Left forelimb (tissue), 1 donor: ENCODE data around the gene ATRIP.
"Not testable (repeated sequence)": the region's sequence is repeated elsewhere in the genome, so short reads cannot be mapped to it uniquely, and the experiment has no call there.

Source experiments
- DNase-seq: peaks from one replicate; pipeline ENCODE4 v3.0.0-alpha.2; 2018; ENCODE audit warnings: low spot score

ATRIP gene

DNA sequence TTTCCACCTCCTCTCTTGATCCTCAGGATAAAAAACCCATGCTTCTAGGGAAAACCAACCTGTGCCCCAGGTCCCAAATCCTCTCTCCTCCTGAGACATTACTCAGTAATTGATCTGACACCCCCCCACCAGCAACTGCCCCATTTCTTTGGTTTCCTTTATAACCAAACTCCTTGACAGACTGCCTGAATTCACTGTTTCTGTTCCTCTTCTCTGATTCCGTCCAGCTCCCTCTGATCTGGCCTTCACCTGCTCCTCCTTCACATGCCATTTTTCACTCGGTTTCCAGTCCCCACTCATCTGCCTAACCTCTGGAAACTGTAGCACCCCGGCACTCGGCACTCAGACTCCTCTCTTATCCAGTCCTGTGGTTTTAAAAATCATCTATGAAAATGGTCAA lies 8.7 kb upstream of the ATRIP start:
- DNase-seq: no peak

DNA sequence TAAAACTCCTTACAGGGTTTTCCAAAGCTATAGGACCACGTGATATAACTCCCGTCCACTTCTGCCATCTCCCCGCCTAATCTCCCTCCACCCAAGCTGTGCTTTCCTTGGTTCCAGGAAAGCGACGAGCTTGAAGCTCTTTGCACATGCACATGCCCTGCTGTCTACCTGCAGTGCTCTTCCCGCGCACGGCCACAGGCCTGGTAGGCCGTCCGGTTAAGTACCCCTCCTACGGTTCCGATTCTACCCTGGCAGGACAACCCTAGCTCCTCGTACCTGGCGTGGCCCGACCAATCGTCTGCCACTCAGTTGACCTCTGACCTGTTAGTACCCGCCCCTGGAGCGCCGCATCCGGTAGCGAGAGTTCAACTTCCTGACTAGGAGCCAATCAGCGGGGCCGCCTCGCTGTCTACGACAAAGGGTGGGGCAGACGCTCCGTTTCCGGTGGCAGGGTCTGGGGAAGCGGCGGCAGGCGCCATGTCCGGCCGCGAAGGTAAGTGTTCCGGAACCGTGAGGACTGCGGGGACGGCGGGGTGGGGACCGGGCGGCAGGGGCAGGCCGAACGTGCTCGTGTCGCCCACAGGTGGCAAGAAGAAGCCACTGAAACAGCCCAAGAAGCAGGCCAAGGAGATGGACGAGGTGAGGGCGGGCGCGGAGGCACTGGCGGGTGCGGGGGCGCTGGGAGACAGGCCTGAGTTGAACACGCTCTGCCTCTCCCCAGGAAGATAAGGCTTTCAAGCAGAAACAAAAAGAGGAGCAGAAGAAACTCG lies 6.5 kb upstream of the ATRIP start, which contains the start of the genes CCDC51 and TMA7:
Gene CCDC51 (minus strand): TSS at position 300 of the 770 bp plus-strand sequence. CDS start 4,991 bp downstream, outside the sequence.
Gene TMA7 (plus strand): TSS at position 438 of the 770 bp plus-strand sequence. CDS start 40 bp downstream, at position 478.
- DNase-seq: peak; percentile 98

DNA sequence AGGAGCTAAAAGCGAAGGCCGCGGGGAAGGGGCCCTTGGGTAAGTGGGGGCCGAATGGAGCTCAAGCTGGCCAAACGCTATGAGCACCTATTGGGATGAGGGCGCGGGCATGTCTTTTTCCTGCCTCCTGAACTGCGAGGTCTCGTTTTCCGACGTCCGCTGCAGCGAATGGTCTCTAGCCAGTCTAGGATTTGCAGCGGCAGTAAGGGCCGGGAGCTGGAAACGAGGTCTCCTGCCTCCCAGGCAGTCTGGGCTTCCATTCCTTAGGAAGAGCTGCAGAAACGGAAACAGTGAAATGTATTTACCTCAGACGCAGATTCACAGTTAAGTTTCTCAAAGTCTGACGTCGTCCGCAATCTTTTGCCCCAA lies 6.0 kb upstream of the ATRIP start:
- no peak for DNase-seq

DNA sequence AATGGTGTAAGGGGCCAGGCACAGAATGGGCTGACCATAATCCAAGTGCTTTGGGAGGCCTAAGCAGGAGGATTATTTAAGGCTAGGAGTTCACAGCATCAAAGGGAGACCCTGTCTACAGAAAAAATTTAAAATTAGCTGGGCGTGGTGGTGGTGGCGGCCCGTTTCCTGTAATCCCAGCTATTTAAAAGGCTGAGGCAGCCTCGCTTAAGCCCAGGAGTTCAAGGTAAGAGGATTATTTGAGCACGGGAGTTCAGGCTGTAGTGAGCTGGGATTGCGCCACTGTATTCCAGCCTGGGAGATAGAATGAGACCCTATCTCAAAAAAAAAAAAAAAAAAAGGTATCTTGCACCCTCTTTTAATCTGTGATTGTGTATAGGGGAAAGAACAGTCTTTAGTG lies 4.6 kb upstream of the ATRIP start:
- no peak for DNase-seq

- no peak for DNase-seq
Observed at GRCh38 chr3:48445277-48445882, 1.2 kb upstream of the ATRIP start.

DNA sequence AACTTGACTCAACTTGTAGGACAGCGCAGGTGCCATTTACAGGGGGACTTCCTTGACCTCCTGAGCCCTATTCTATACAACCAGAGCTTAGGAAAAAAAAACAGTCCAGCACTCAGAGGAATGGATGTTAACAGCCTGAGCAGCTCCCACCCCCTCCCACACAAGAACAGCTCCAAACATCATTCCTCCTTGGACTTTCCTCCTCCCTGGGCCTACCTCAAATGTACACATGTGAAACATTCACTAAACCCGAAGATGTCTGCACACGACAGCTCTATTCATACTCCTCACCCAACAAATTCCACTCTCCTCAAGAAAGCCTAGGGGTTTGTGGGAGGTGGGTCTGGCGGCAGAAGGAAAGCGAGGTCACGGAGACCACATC lies 503 bp upstream of the ATRIP start:
- no peak for DNase-seq

DNA sequence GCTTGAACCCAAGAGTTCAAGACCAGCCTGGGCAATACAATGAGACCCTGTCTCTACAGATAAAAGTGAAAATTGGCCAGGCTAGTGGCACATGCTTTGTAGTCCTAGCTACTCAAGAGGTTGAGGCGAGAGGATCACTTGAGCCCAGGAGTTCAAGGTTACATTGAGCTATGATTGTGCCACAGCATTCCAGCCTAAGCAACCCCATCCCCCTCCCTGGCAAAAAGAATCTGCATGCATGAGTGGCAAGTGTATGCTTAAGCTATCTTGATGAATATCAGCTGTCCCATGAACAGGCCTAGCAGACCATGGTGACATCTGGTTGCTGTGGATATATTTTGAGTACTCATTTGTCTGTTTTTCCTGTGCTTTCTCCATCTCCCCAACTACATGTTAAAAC lies 4.7 kb downstream of the ATRIP start:
- DNase-seq: no peak

- DNase-seq: no peak
Observed at GRCh38 chr3:48456456-48456855, 9.9 kb downstream of the ATRIP start.

- DNase-seq: no peak
Observed at GRCh38 chr3:48459331-48459730, 12.8 kb downstream of the ATRIP start.

DNA sequence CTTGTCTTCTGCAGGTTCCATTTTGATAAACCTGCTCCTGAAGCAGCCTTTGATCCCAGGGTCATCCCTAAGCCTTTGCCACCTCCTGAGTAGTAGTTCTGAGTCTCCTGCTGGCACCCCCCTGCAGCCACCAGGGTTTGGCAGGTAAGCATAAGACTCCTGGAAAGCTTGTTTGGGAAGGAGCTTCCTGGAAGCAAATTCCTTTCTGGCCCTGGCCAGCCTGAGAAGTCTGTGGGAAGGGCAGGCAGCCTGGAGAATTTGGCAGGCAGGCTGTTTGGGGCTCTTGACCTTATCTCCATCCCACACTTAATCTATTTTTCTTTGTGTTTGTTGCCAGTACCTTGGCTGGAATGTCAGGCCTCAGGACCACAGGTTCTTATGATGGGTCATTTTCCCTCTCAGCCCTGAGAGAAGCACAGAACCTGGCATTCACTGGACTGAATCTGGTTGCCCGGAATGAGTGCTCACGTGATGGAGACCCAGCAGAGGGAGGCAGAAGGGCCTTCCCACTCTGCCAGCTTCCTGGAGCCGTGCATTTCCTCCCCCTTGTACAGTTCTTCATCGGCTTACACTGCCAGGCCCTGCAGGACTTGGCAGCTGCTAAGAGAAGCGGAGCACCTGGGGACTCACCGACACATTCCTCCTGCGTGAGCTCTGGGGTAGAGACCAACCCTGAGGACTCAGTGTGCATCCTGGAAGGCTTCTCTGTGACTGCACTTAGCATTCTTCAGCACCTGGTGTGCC lies 13.4 kb downstream of the ATRIP start:
- no peak for DNase-seq

DNA sequence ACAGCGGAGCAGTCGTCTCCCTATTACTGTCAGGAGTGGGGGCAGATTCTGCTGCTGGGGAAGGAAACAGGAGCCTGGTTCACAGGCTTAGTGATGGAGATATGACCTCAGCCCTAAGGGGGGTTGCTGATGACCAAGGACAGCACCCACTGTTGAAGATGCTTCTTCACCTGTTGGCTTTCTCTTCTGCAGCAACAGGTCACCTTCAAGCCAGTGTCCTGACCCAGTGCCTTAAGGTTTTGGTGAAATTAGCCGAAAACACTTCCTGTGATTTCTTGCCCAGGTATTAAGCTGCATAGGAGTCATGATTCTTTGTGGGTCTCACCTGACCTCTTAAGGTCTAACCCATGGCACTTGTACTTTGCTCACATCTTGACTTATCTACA lies 14.0 kb downstream of the ATRIP start:
- no peak for DNase-seq

GRCh38 chr3:48461767-48462166 lies 15.2 kb downstream of the ATRIP start:
- DNase-seq: not testable (repeated sequence)

DNA sequence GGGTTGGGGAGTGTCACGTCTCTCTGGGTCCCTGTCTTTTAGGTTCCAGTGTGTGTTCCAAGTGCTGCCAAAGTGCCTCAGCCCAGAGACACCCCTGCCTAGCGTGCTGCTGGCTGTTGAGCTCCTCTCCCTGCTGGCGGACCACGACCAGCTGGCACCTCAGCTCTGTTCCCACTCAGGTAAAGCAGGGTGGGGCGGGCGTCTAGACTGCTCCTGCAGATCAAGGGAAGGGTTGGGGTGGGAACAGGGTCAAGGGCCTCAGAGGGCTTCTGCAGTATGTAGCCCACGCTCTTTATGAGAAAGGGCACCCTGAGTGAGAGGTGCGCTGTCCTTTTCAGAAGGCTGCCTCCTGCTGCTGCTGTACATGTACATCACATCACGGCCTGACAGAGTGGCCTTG lies 17.2 kb downstream of the ATRIP start:
- DNase-seq: no peak

- DNase-seq: no peak
Observed at GRCh38 chr3:48464713-48465221, 18.2 kb downstream of the ATRIP start.

- no peak for DNase-seq
Observed at GRCh38 chr3:48465237-48465530, 18.6 kb downstream of the ATRIP start.

GRCh38 chr3:48465531-48466378 lies 19.2 kb downstream of the ATRIP start:
- peak; percentile 95 for DNase-seq

DNA sequence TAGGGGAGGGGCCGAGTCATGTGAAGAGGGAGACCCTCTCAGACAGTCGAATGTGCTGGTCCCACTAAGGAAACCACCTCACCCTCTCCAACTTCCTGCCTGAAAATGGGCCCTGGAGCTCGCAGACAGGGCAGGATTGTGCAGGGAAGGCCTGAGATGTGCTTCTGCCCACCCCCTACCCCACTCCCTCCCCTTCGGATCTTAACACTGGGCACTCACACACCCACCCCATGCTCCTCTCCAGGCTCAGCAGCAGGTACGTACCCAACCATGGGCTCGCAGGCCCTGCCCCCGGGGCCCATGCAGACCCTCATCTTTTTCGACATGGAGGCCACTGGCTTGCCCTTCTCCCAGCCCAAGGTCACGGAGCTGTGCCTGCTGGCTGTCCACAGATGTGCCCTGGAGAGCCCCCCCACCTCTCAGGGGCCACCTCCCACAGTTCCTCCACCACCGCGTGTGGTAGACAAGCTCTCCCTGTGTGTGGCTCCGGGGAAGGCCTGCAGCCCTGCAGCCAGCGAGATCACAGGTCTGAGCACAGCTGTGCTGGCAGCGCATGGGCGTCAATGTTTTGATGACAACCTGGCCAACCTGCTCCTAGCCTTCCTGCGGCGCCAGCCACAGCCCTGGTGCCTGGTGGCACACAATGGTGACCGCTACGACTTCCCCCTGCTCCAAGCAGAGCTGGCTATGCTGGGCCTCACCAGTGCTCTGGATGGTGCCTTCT lies 20.0 kb downstream of the ATRIP start:
- no peak for DNase-seq

DNA sequence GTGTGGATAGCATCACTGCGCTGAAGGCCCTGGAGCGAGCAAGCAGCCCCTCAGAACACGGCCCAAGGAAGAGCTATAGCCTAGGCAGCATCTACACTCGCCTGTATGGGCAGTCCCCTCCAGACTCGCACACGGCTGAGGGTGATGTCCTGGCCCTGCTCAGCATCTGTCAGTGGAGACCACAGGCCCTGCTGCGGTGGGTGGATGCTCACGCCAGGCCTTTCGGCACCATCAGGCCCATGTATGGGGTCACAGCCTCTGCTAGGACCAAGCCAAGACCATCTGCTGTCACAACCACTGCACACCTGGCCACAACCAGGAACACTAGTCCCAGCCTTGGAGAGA lies 20.5 kb downstream of the ATRIP start:
- DNase-seq: no peak

DNA sequence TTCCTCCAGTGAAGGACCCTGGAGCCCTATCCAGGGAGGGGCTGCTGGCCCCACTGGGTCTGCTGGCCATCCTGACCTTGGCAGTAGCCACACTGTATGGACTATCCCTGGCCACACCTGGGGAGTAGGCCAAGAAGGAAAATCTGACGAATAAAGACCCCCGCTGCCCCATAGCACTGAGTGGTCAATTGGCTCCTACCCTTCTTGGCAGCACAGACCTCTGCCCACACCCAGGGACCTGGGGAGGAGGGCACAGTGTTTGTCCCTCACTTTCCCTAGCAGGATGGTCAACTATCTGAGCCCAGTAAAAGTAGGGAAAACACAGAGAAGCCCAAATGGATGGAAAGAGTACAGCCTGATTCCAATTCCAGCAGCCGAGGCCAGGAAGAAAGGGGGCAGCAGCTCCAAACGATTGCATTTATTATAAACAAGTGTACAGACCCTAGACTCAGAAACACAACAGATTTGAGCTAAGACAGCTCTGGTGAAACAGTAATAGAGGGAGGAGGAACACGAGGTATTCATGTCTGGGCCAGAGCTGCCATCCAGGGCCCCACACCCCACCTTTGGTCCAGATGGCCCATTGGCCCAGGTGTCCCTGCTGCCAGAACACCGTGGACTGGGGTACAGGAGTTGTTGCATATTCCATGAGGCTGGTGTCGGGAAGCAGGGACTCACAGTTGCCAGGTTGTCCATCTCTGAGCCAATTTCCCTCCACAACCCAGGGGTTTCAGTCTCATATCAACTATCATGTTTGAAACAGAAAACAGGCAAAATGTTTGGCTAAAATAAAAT lies 21.1 kb downstream of the ATRIP start:
- DNase-seq: no peak

- no peak for DNase-seq
Observed at GRCh38 chr3:48468329-48468731, 21.8 kb downstream of the ATRIP start.
